MM.1S (cell line): ENCODE measurements around the gene WWTR1.

Source experiments
- DNase-seq: peaks from one replicate; pipeline ENCODE4 v3.0.0-alpha.2; 2015
- H2AFZ ChIP-seq: fragments of 300-600 bp; sonication (generic); 2 replicates; pipeline ENCODE4 v1.6.0; 2016; ENCODE audit warnings: antibody characterized with exemption, low read length
- H3F3A ChIP-seq: fragments of 300-600 bp; sonication (generic); 2 replicates; pipeline ENCODE4 v1.6.1; 2016; ENCODE audit warnings: mild to moderate bottlenecking, antibody characterized with exemption, low read length, moderate library complexity, mixed read lengths; ENCODE audit not compliant: insufficient read depth
- H3K27ac ChIP-seq: fragments of 300-600 bp; sonication (generic); 2 replicates; pipeline ENCODE4 v1.5.1; 2016; ENCODE audit warnings: mild to moderate bottlenecking, low read length
- H3K27me3 ChIP-seq: fragments of 300-600 bp; sonication (generic); replicated peaks from 2 replicates; pipeline ENCODE4 v1.6.0; 2016; ENCODE audit warnings: low read length; ENCODE audit not compliant: insufficient read depth
- H3K36me3 ChIP-seq: fragments of 300-600 bp; sonication (generic); replicated peaks from 2 replicates; pipeline ENCODE4 v1.6.1; 2016; ENCODE audit warnings: mild to moderate bottlenecking, low read length, mixed read lengths; ENCODE audit not compliant: insufficient read depth
- H3K4me1 ChIP-seq: fragments of 300-600 bp; sonication (generic); 2 replicates; pipeline ENCODE4 v1.6.1; 2016; ENCODE audit warnings: low read length, mixed read lengths
- H3K4me2 ChIP-seq: fragments of 300-600 bp; sonication (generic); 2 replicates; pipeline ENCODE4 v1.6.0; 2016; ENCODE audit warnings: low read depth, low read length
- H3K4me3 ChIP-seq: fragments of 300-600 bp; sonication (generic); 2 replicates; pipeline ENCODE4 v1.5.1; 2016; ENCODE audit warnings: low read length, mixed read lengths
- H3K79me2 ChIP-seq: fragments of 300-600 bp; sonication (generic); 2 replicates; pipeline ENCODE4 v1.6.1; 2016; ENCODE audit warnings: mixed run types, low read length, mixed read lengths
- H3K9ac ChIP-seq: fragments of 300-600 bp; sonication (generic); 2 replicates; pipeline ENCODE4 v1.6.1; 2016; ENCODE audit warnings: low read length, mixed read lengths
- H3K9me2 ChIP-seq: fragments of 300-600 bp; sonication (generic); replicated peaks from 2 replicates; pipeline ENCODE4 v1.6.1; 2016; ENCODE audit warnings: mild to moderate bottlenecking, low read length, mixed read lengths; ENCODE audit not compliant: insufficient read depth
- H3K9me3 ChIP-seq: fragments of 300-600 bp; sonication (generic); replicated peaks from 2 replicates; pipeline ENCODE4 v1.6.1; 2016; ENCODE audit warnings: mild to moderate bottlenecking, low read length, mixed read lengths; ENCODE audit not compliant: insufficient read depth
- H4K20me1 ChIP-seq: fragments of 300-600 bp; sonication (generic); 2 replicates; pipeline ENCODE4 v1.6.1; 2016; ENCODE audit warnings: mild to moderate bottlenecking, low read length, moderate library complexity, mixed read lengths; ENCODE audit not compliant: insufficient read depth
- CTCF ChIP-seq: fragments of 300-600 bp; sonication (generic); IDR thresholded peaks from 2 replicates; pipeline ENCODE4 v1.5.1; 2016; ENCODE audit warnings: antibody characterized with exemption, low read length, mixed read lengths
- EZH2 ChIP-seq: fragments of 300-600 bp; sonication (generic); optimal IDR thresholded peaks from 2 replicates; pipeline ENCODE3; 2017; ENCODE audit warnings: low read depth, mild to moderate bottlenecking, antibody characterized with exemption, low read length, mixed read lengths
- EZH2phosphoT487 ChIP-seq: fragments of 300-600 bp; sonication (generic); IDR thresholded peaks from 2 replicates; pipeline ENCODE4 v1.6.1; 2018; ENCODE audit warnings: antibody characterized with exemption, low read length

The WWTR1 gene

GRCh38 chr3:149588909-149589308, 68.9 kb downstream of the WWTR1 start:
- peaks cover 15% of the 10 kb centered on the region for H3K4me1 ChIP-seq
- no peak overlapping the region for H3K9ac ChIP-seq
- no peaks in the 10 kb centered on the region for H3K36me3 ChIP-seq
- H2AFZ ChIP-seq: no peak overlapping the region
- TF ChIP-seq EZH2 (no peak), CTCF (no peak), EZH2phosphoT487 (no peak)
- DNase-seq: no peak
- no peaks in the 10 kb centered on the region for H3K79me2 ChIP-seq
- H3K9me3 ChIP-seq: no peaks in the 10 kb centered on the region
- no peak overlapping the region for H3K4me3 ChIP-seq
- H3F3A ChIP-seq: peaks cover 12% of the 10 kb centered on the region
- H3K4me2 ChIP-seq: no peak overlapping the region
- no peaks in the 10 kb centered on the region for H4K20me1 ChIP-seq
- no peaks in the 10 kb centered on the region for H3K9me2 ChIP-seq
- 0 out of 2 replicates have a peak, but pooled peaks cover 4% of the 10 kb centered on the region for H3K27me3 ChIP-seq
- no peak overlapping the region for H3K27ac ChIP-seq

GRCh38 chr3:149587383-149587782, 70.4 kb downstream of the WWTR1 start:
- no peak overlapping the region for H2AFZ ChIP-seq
- H3K4me1 ChIP-seq: peaks cover 15% of the 10 kb centered on the region
- H3K4me3 ChIP-seq: no peak overlapping the region
- H3K27me3 ChIP-seq: 0 out of 2 replicates have a peak, but pooled peaks cover 5% of the 10 kb centered on the region
- peaks cover 12% of the 10 kb centered on the region for H3F3A ChIP-seq
- no peak for DNase-seq
- no peak overlapping the region for H3K9ac ChIP-seq
- no peaks in the 10 kb centered on the region for H3K9me3 ChIP-seq
- no peaks in the 10 kb centered on the region for H3K9me2 ChIP-seq
- no peaks in the 10 kb centered on the region for H3K36me3 ChIP-seq
- TF ChIP-seq EZH2phosphoT487 (no peak), CTCF (no peak), EZH2 (no peak)
- H4K20me1 ChIP-seq: no peaks in the 10 kb centered on the region
- H3K79me2 ChIP-seq: no peaks in the 10 kb centered on the region
- no peak overlapping the region for H3K4me2 ChIP-seq
- H3K27ac ChIP-seq: no peak overlapping the region

GRCh38 chr3:149586871-149587270, 71.0 kb downstream of the WWTR1 start:
- Histone ChIP-seq H3F3A (peaks cover 13% of the 10 kb centered on the region), H3K9ac (no peak overlapping the region), H3K9me2 (no peaks in the 10 kb centered on the region), H3K4me3 (no peak overlapping the region), H4K20me1 (no peaks in the 10 kb centered on the region), H2AFZ (no peak overlapping the region), H3K27ac (no peak overlapping the region), H3K79me2 (no peaks in the 10 kb centered on the region), H3K9me3 (no peaks in the 10 kb centered on the region), H3K4me2 (no peak overlapping the region), H3K36me3 (no peaks in the 10 kb centered on the region), H3K4me1 (peaks cover 15% of the 10 kb centered on the region), H3K27me3 (0 out of 2 replicates have a peak, but pooled peaks cover 5% of the 10 kb centered on the region)
- DNase-seq: no peak
- no peak for TF ChIP-seq CTCF
- TF ChIP-seq EZH2phosphoT487: no peak
- TF ChIP-seq EZH2: no peak
